Peyer's patch (tissue), 4 donors: ENCODE data around the gene NT5C3A.

Experiments used
- CTCF ChIP-seq, 6 experiments: fragments of 450-650 bp in 4 of 6; fragments of 200-600 bp in 2 of 6; sonication (generic) in 1 of 6; IDR thresholded peaks; one replicate each; pipeline ENCODE4 v1.5.1; 2017 to 2019; ENCODE audit warnings: antibody characterized with exemption in 6 of 6, mild to moderate bottlenecking in 3 of 6, moderate library complexity in 1 of 6
- POLR2A ChIP-seq, 2 donors: fragments of 450-650 bp; IDR thresholded peaks; one replicate each; pipeline ENCODE4 v1.5.1; 2017; ENCODE audit warnings: antibody characterized with exemption in 2 of 2, mild to moderate bottlenecking in 2 of 2, moderate library complexity in 2 of 2

GRCh38 chr7:33072471-33072870 lies 9.9 kb upstream of the NT5C3A start:
- TF ChIP-seq CTCF (IDR thresholded peaks at IDR 0.05): no peak
- TF ChIP-seq POLR2A (IDR thresholded peaks at IDR 0.05): no peak
